Astrocyte (in vitro differentiated cells and primary cell): ENCODE measurements around the gene PRSS57. TPM values are rescaled to one million over a fixed set of nuclear protein-coding genes. Genes with fewer than 3 reads are reported as not detected.

Source experiments
- DNase-seq: peaks from one replicate; pipeline ENCODE4 v3.0.0-alpha.2; 2010; ENCODE audit warnings: low read depth
- FAIRE-seq: peaks from 2 replicates; lab custom pipeline; 2011; peaks lifted over from hg19 to GRCh38; lab: Jason Lieb, UNC
- H2AFZ ChIP-seq: 2 replicates; pipeline ENCODE4 v1.6.0; 2012; ENCODE audit warnings: low read depth, low read length, inconsistent platforms
- H3K27ac ChIP-seq: 2 replicates; pipeline ENCODE4 v1.5.1; 2011; ENCODE audit warnings: low read depth, low read length, inconsistent platforms
- H3K27me3 ChIP-seq: 2 replicates; pipeline ENCODE4 v1.6.0; 2011; ENCODE audit warnings: low read length, inconsistent platforms; ENCODE audit not compliant: insufficient read depth
- H3K36me3 ChIP-seq: 2 replicates; pipeline ENCODE4 v1.5.1; 2011; ENCODE audit warnings: low read length, inconsistent platforms; ENCODE audit not compliant: insufficient read depth
- H3K4me1 ChIP-seq: 2 replicates; pipeline ENCODE4 v1.5.1; 2011; ENCODE audit warnings: low read length, inconsistent platforms; ENCODE audit not compliant: insufficient read depth
- H3K4me2 ChIP-seq: 2 replicates; pipeline ENCODE4 v1.6.0; 2012; ENCODE audit warnings: low read length, inconsistent platforms
- H3K4me3 ChIP-seq: 2 replicates; pipeline ENCODE4 v1.5.1; 2011; ENCODE audit warnings: low read depth, mild to moderate bottlenecking, low read length, inconsistent platforms; ENCODE audit not compliant: insufficient read depth
- H3K79me2 ChIP-seq: 2 replicates; pipeline ENCODE4 v1.6.0; 2012; ENCODE audit warnings: mild to moderate bottlenecking, low read length, inconsistent platforms; ENCODE audit not compliant: insufficient read depth
- H3K9ac ChIP-seq: 2 replicates; pipeline ENCODE4 v1.6.0; 2012; ENCODE audit warnings: mild to moderate bottlenecking, low read length, inconsistent platforms
- H3K9me3 ChIP-seq: 2 replicates; pipeline ENCODE4 v1.5.1; 2012; ENCODE audit warnings: low read depth, mild to moderate bottlenecking, low read length, inconsistent platforms; ENCODE audit not compliant: insufficient read depth
- H4K20me1 ChIP-seq: 2 replicates; pipeline ENCODE4 v1.6.0; 2012; ENCODE audit warnings: low read length, inconsistent platforms; ENCODE audit not compliant: insufficient read depth
- H3K27ac Mint-ChIP-seq: one replicate; pipeline ENCODE4 v1.8.0; 2021; ENCODE audit warnings: mild to moderate bottlenecking, mixed read lengths; ENCODE audit not compliant: unreplicated experiment
- H3K27me3 Mint-ChIP-seq: one replicate; pipeline ENCODE4 v1.8.0; 2021; ENCODE audit warnings: low read depth, mixed read lengths; ENCODE audit not compliant: unreplicated experiment
- H3K36me3 Mint-ChIP-seq: one replicate; pipeline ENCODE4 v1.8.0; 2021; ENCODE audit warnings: low read depth, mixed read lengths; ENCODE audit not compliant: unreplicated experiment
- H3K4me1 Mint-ChIP-seq: one replicate; pipeline ENCODE4 v1.8.0; 2021; ENCODE audit warnings: low read depth, mixed read lengths; ENCODE audit not compliant: unreplicated experiment
- H3K4me3 Mint-ChIP-seq: one replicate; pipeline ENCODE4 v1.8.0; 2021; ENCODE audit warnings: mild to moderate bottlenecking, moderate library complexity, mixed read lengths; ENCODE audit not compliant: unreplicated experiment
- H3K9me3 Mint-ChIP-seq: one replicate; pipeline ENCODE4 v1.8.0; 2021; ENCODE audit warnings: mild to moderate bottlenecking, mixed read lengths; ENCODE audit not compliant: unreplicated experiment
- CTCF ChIP-seq: IDR thresholded peaks from 2 replicates; pipeline ENCODE4 v1.5.1; 2011; ENCODE audit warnings: low read depth, mild to moderate bottlenecking, inconsistent platforms, low read length, moderate library complexity; ENCODE audit not compliant: insufficient read depth
- EZH2 ChIP-seq: IDR thresholded peaks from 2 replicates; pipeline ENCODE4 v1.6.1; 2012; ENCODE audit warnings: mild to moderate bottlenecking, low read length, inconsistent platforms; ENCODE audit not compliant: insufficient read depth
- total RNA-seq: library from RNA; stranded (reverse); gene quantifications from 2 replicates; pipeline ENCODE4 v1.2.1, GENCODE V29; 2021

The PRSS57 gene
- total RNA-seq, 1 donor from 2014 or later = not detected

- H3K27ac Mint-ChIP-seq = no peak overlapping the region
- Histone ChIP-seq H3K79me2 (peaks cover 8% of the 10 kb centered on the region), H3K4me3 (no peak overlapping the region), H3K36me3 (no peaks in the 10 kb centered on the region), H3K27me3 (no peaks in the 10 kb centered on the region), H3K4me2 (no peak overlapping the region), H3K27ac (no peak overlapping the region), H4K20me1 (peaks cover 23% of the 10 kb centered on the region), H3K9ac (no peak overlapping the region), H3K4me1 (peaks cover under 1% of the 10 kb centered on the region), H3K9me3 (peaks cover 7% of the 10 kb centered on the region), H2AFZ (no peak overlapping the region)
- FAIRE-seq = no peak
- H3K4me1 Mint-ChIP-seq = peaks cover 2% of the 10 kb centered on the region
- TF ChIP-seq CTCF = no peak
- TF ChIP-seq EZH2 = no peak
- H3K4me3 Mint-ChIP-seq = no peak overlapping the region
- DNase-seq = no peak
- no peaks in the 10 kb centered on the region for H3K27me3 Mint-ChIP-seq
- H3K36me3 Mint-ChIP-seq = peaks cover 8% of the 10 kb centered on the region
- peaks cover 5% of the 10 kb centered on the region for H3K9me3 Mint-ChIP-seq
These were observed 20.1 kb upstream of the PRSS57 start for GRCh38 chr19:715347-715746.

GRCh38 chr19:711254-711653, 16.0 kb upstream of the PRSS57 start:
- Histone ChIP-seq H2AFZ (no peak overlapping the region), H3K9me3 (peaks cover 7% of the 10 kb centered on the region), H3K36me3 (no peaks in the 10 kb centered on the region), H3K27me3 (no peaks in the 10 kb centered on the region), H3K4me2 (no peak overlapping the region), H3K9ac (no peak overlapping the region), H3K27ac (no peak overlapping the region), H3K79me2 (peaks cover 8% of the 10 kb centered on the region), H3K4me1 (peaks cover 9% of the 10 kb centered on the region), H3K4me3 (no peak overlapping the region), H4K20me1 (peaks cover 16% of the 10 kb centered on the region)
- no peak for DNase-seq
- no peak for TF ChIP-seq EZH2
- peaks cover 2% of the 10 kb centered on the region for H3K27me3 Mint-ChIP-seq
- no peak for FAIRE-seq
- peaks cover 5% of the 10 kb centered on the region for H3K9me3 Mint-ChIP-seq
- H3K36me3 Mint-ChIP-seq = peaks cover 8% of the 10 kb centered on the region
- H3K27ac Mint-ChIP-seq = no peak overlapping the region
- peak overlapping the region; percentile 75 for H3K4me3 Mint-ChIP-seq
- H3K4me1 Mint-ChIP-seq = peaks cover 2% of the 10 kb centered on the region

GRCh38 chr19:710767-711166, 15.5 kb upstream of the PRSS57 start:
- Histone ChIP-seq H3K4me3 (no peak overlapping the region), H3K4me1 (peaks cover 9% of the 10 kb centered on the region), H3K27ac (no peak overlapping the region), H3K9ac (no peak overlapping the region), H3K9me3 (peaks cover 6% of the 10 kb centered on the region), H4K20me1 (peaks cover 14% of the 10 kb centered on the region), H3K27me3 (no peaks in the 10 kb centered on the region), H3K36me3 (no peaks in the 10 kb centered on the region), H2AFZ (no peak overlapping the region), H3K4me2 (no peak overlapping the region), H3K79me2 (peaks cover 8% of the 10 kb centered on the region)
- Mint-ChIP-seq H3K4me1 (peaks cover 2% of the 10 kb centered on the region), H3K9me3 (peaks cover 3% of the 10 kb centered on the region), H3K27me3 (peaks cover 2% of the 10 kb centered on the region), H3K27ac (no peak overlapping the region), H3K36me3 (peaks cover 8% of the 10 kb centered on the region), H3K4me3 (peak overlapping the region; percentile 75)
- DNase-seq (peak; percentile 51), FAIRE-seq (no peak)
- TF ChIP-seq CTCF (no peak), EZH2 (no peak)
